IPS DF 6.9 (cell line): ENCODE data around the gene RFC3.

Source experiments
- DNase-seq: peaks from one replicate; pipeline ENCODE4 v3.0.0-alpha.2; 2013; ENCODE audit warnings: low read depth, low spot score
- H3K27ac ChIP-seq: one replicate; pipeline ENCODE4 v1.5.1; 2013; ENCODE audit warnings: low read length, control low read depth
- H3K27me3 ChIP-seq: 2 replicates; pipeline ENCODE4 v1.6.1; 2013; ENCODE audit warnings: mild to moderate bottlenecking, low read length; ENCODE audit not compliant: control insufficient read depth, insufficient read depth
- H3K36me3 ChIP-seq: 2 replicates; pipeline ENCODE4 v1.6.1; 2013; ENCODE audit warnings: low read length; ENCODE audit not compliant: control insufficient read depth, insufficient read depth
- H3K4me1 ChIP-seq: 2 replicates; pipeline ENCODE4 v1.6.1; 2013; ENCODE audit warnings: low read length; ENCODE audit not compliant: control insufficient read depth, insufficient read depth
- H3K4me3 ChIP-seq: 2 replicates; pipeline ENCODE4 v1.5.1; 2013; ENCODE audit warnings: mild to moderate bottlenecking, low read length
- H3K9me3 ChIP-seq: 2 replicates; pipeline ENCODE4 v1.6.1; 2013; ENCODE audit warnings: low read length, inconsistent platforms; ENCODE audit not compliant: control insufficient read depth, insufficient read depth
- WGBS: extraction: QIAGEN DNeasy Blood & Tissue Kit; methylation state at CpG from one replicate; pipeline ENCODE4 v1.1.7; 2013; ENCODE audit warnings: mixed read lengths, missing lambda C conversion rate; ENCODE audit not compliant: insufficient read length, insufficient coverage; 5-methylcytosine and 5-hydroxymethylcytosine counted together

Gene RFC3

GRCh38 chr13:33875618-33876401 lies 57.9 kb downstream of the RFC3 start:
- no CpG with 5 or more reads among the region's 10 CpGs for WGBS
- H3K27ac ChIP-seq, result no peak overlapping the region
- H3K4me1 ChIP-seq, result no peaks in the 10 kb centered on the region
- H3K4me3 ChIP-seq, result no peak overlapping the region
- no peaks in the 10 kb centered on the region for H3K9me3 ChIP-seq
- no peaks in the 10 kb centered on the region for H3K36me3 ChIP-seq
- no peaks in the 10 kb centered on the region for H3K27me3 ChIP-seq
- no peak for DNase-seq

- no peaks in the 10 kb centered on the region for H3K4me1 ChIP-seq
- DNase-seq, result no peak
- no peak overlapping the region for H3K27ac ChIP-seq
- no peaks in the 10 kb centered on the region for H3K36me3 ChIP-seq
- WGBS, result no CpG with 5 or more reads among the region's 5 CpGs
- H3K27me3 ChIP-seq, result no peaks in the 10 kb centered on the region
- no peak overlapping the region for H3K4me3 ChIP-seq
- no peaks in the 10 kb centered on the region for H3K9me3 ChIP-seq
These were observed 58.9 kb downstream of the RFC3 start for GRCh38 chr13:33876716-33877394.

GRCh38 chr13:33879118-33879517 lies 61.2 kb downstream of the RFC3 start:
- DNase-seq, result no peak
- no peaks in the 10 kb centered on the region for H3K9me3 ChIP-seq

GRCh38 chr13:33882804-33883203 lies 64.9 kb downstream of the RFC3 start:
- Histone ChIP-seq H3K4me1 (no peaks in the 10 kb centered on the region), H3K9me3 (no peaks in the 10 kb centered on the region), H3K27ac (no peak overlapping the region), H3K4me3 (no peak overlapping the region), H3K36me3 (no peaks in the 10 kb centered on the region), H3K27me3 (no peaks in the 10 kb centered on the region)
- no peak for DNase-seq

More at GRCh38 chr13:33879118-33879517, 61.2 kb downstream of the RFC3 start:
- no peak overlapping the region for H3K27ac ChIP-seq
- no peaks in the 10 kb centered on the region for H3K36me3 ChIP-seq
- WGBS, result no CpG with 5 or more reads among the region's 2 CpGs
- H3K27me3 ChIP-seq, result no peaks in the 10 kb centered on the region
- no peak overlapping the region for H3K4me3 ChIP-seq
- H3K4me1 ChIP-seq, result no peaks in the 10 kb centered on the region

GRCh38 chr13:33884531-33885220 lies 66.7 kb downstream of the RFC3 start:
- Histone ChIP-seq H3K36me3 (no peaks in the 10 kb centered on the region), H3K9me3 (no peaks in the 10 kb centered on the region), H3K4me1 (no peaks in the 10 kb centered on the region), H3K27ac (no peak overlapping the region), H3K4me3 (no peak overlapping the region), H3K27me3 (no peaks in the 10 kb centered on the region)
- no peak for DNase-seq
- WGBS, result no CpG with 5 or more reads among the region's 11 CpGs
